Measurements from ENCODE around the gene REEP3. TPM values are rescaled to one million over a fixed set of nuclear protein-coding genes. Genes with fewer than 3 reads are reported as not detected.

The REEP3 gene
- total and polyA plus RNA-seq, 2 of the 4 experiments (the other 2 are of a cell fraction) = 11.7 to 28.9 TPM

- Histone ChIP-seq H3K4ac (ENCODE audit: low read depth, low read length) (no peak overlapping the region), H3K27me3 (ENCODE audit: control insufficient read depth, insufficient read depth, low read length) (no peaks in the 10 kb centered on the region), H3K79me1 (ENCODE audit: low read depth in 1 of 2, low read length in 2 of 2) (peaks cover 33 to 60% of the 10 kb centered on the region in 2 experiments), H2BK15ac (ENCODE audit: low read depth, low read length) (no peak overlapping the region), H2BK5ac (ENCODE audit: low read depth, low read length, poor library complexity, severe bottlenecking) (no peak overlapping the region), H2AK5ac (ENCODE audit: low read depth, low read length) (no peak overlapping the region), H2AK9ac (replicated peaks; ENCODE audit: low read depth, low read length, poor library complexity) (no peak overlapping the region), H3K9ac (ENCODE audit: low read depth, low read length) (no peak overlapping the region), H3K9me1 (ENCODE audit: insufficient read depth, low read length) (0 out of 2 replicates have a peak, but pooled peaks cover 2% of the 10 kb centered on the region), H3K27ac (ENCODE audit: insufficient read depth, low read length) (no peak overlapping the region), H2AFZ (replicated peaks; ENCODE audit: low read length, poor library complexity) (no peak overlapping the region), H2BK20ac (ENCODE audit: low read depth, low read length) (no peak overlapping the region), H2BK120ac (ENCODE audit: low read depth, low read length) (no peak overlapping the region), H3K36me3 (ENCODE audit: control insufficient read depth, insufficient read depth, low read length) (no peaks in the 10 kb centered on the region), H3K14ac (replicated peaks; ENCODE audit: low read depth, low read length) (no peak overlapping the region), H3K23ac (ENCODE audit: low read depth, low read length) (no peak overlapping the region), H4K91ac (ENCODE audit: insufficient read depth, low read depth, low read length) (no peak overlapping the region), H3K4me1 (ENCODE audit: control insufficient read depth, insufficient read depth, low read length) (0 out of 2 replicates have a peak, but pooled peaks cover 1% of the 10 kb centered on the region), H4K8ac (ENCODE audit: low read depth in 2 of 2, low read length in 2 of 2) (no peak overlapping the region), H3K9me3 (ENCODE audit: control insufficient read depth, insufficient read depth, low read length) (no peaks in the 10 kb centered on the region), H4K5ac (ENCODE audit: low read depth, low read length) (no peak overlapping the region), H3K4me3 (ENCODE audit: insufficient read depth, low read depth, low read length) (no peak overlapping the region), H3K4me2 (ENCODE audit: low read depth, low read length) (no peak overlapping the region), H3K18ac (ENCODE audit: low read depth, low read length) (no peak overlapping the region), H4K20me1 (ENCODE audit: insufficient read depth, low read length) (peaks cover 9% of the 10 kb centered on the region; the same call in 1 of the 2 replicates), H3K56ac (ENCODE audit: extremely low read depth, insufficient read depth, low read length) (no peak overlapping the region)
- intact Hi-C loops (cut with micrococcal nuclease) = no loop called here
- no TSS peak for BruUV-seq (replicated peaks)
- 85 to 100% methylated on average over 1 to 5 of the region's 5 CpGs for WGBS, 2 experiments (ENCODE audit: extremely low coverage in 2 of 2, insufficient read length in 1 of 2)
- dilution Hi-C loops (cut with HindIII; ENCODE audit: low sequenced_read_pairs, unreplicated experiment) = no loop called here
- ATAC-seq (ENCODE audit: low read depth) (no peak), DNase-seq (no peak)
- TF ChIP-seq SMC3 (IDR thresholded peaks at IDR 0.05; ENCODE audit: low read depth, low read length) (no peak), USF2 (IDR thresholded peaks at IDR 0.05; ENCODE audit: low read depth, low read length) (no peak), POLR2A (IDR thresholded peaks at IDR 0.05; ENCODE audit: low read depth, low read length) (no peak), MAZ (IDR thresholded peaks at IDR 0.05; ENCODE audit: borderline replicate concordance, low read depth, low read length) (no peak), NFE2L2 (IDR thresholded peaks at IDR 0.05; ENCODE audit: low read depth, low read length) (no peak), CHD1 (IDR thresholded peaks at IDR 0.05; ENCODE audit: low read depth, low read length) (no peak), ELK1 (IDR thresholded peaks at IDR 0.05; ENCODE audit: borderline replicate concordance, low read depth, low read length) (no peak), MAFK (IDR thresholded peaks at IDR 0.05; ENCODE audit: low read depth, low read length) (no peak), CTCF (conservative IDR thresholded peaks at IDR 0.05; ENCODE audit: low read depth, low read length) (no peak), FOS (IDR thresholded peaks at IDR 0.05; ENCODE audit: low read depth, low read length) (no peak), MXI1 (IDR thresholded peaks at IDR 0.05; ENCODE audit: borderline replicate concordance, low read depth, low read length) (no peak), RCOR1 (IDR thresholded peaks at IDR 0.05; ENCODE audit: insufficient replicate concordance, low read length) (no peak), RFX5 (IDR thresholded peaks at IDR 0.05; ENCODE audit: low read depth, low read length) (no peak), CEBPB (IDR thresholded peaks at IDR 0.05; ENCODE audit: low read depth, low read length) (no peak), RAD21 (IDR thresholded peaks at IDR 0.05; ENCODE audit: low read length) (no peak)
- in situ Hi-C loops (cut with MboI; ENCODE audit: low sequenced_read_pairs) = no loop called here
- POLR2A ChIA-PET (ENCODE audit: unreplicated experiment) = no interaction called here
- CTCF ChIA-PET = interaction anchor here (0.6 kb wide), 1 partner anchor 366 kb away, joined by 3 read pairs; no protein-coding TSS in a partner anchor
Measured at GRCh38 chr10:63561341-63561740, 40.1 kb downstream of the REEP3 start.

Measured in IMR-90 (cell line).